ENCODE measurements around the gene PCBP3.
"Not testable (repeated sequence)": the region's sequence is repeated elsewhere in the genome, so short reads cannot be mapped to it uniquely, and the experiment has no call there.

Gene PCBP3

DNA sequence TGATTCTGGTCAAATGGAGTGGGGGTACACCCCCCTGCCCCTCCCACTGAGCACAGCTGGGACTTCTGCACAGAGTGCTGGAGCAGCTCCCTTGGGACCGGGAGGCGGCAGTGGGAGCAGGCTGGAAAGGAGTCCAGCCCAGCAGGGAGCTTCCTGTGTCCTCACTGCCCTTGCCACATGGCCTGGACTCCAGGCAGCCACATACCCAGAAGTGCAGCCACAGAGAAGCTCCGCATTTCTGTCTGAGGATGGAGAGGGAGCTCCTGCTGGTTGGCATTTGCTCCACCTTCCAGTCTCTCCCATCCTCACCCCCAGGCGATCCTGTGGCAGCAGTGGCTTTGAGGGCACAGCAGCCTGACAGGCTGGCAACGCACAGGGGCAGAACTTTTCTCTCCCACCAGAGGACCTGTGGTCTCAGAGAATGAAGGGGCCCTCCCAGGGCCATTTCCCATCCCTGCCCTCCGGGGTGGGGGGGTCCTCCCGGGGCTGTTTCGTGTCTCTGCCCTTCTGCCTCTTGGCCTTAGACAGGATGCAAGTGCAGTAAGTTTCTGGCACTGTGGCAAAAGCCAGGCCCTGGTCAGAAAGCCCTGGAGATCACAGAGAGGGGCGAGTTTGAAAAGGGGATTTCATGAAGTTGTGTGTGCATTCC lies 234.4 kb downstream of the PCBP3 start:
- TF ChIP-seq, protein P1, sequence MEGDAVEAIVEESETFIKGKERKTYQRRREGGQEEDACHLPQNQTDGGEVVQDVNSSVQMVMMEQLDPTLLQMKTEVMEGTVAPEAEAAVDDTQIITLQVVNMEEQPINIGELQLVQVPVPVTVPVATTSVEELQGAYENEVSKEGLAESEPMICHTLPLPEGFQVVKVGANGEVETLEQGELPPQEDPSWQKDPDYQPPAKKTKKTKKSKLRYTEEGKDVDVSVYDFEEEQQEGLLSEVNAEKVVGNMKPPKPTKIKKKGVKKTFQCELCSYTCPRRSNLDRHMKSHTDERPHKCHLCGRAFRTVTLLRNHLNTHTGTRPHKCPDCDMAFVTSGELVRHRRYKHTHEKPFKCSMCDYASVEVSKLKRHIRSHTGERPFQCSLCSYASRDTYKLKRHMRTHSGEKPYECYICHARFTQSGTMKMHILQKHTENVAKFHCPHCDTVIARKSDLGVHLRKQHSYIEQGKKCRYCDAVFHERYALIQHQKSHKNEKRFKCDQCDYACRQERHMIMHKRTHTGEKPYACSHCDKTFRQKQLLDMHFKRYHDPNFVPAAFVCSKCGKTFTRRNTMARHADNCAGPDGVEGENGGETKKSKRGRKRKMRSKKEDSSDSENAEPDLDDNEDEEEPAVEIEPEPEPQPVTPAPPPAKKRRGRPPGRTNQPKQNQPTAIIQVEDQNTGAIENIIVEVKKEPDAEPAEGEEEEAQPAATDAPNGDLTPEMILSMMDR (conservative IDR thresholded peaks at IDR 0.05; ENCODE audit: low read depth, low read length) = no peak
- no peak overlapping the region for H3K4me3 ChIP-seq (ENCODE audit: low read length)
- no peak for DNase-seq (ENCODE audit: low read depth)

DNA sequence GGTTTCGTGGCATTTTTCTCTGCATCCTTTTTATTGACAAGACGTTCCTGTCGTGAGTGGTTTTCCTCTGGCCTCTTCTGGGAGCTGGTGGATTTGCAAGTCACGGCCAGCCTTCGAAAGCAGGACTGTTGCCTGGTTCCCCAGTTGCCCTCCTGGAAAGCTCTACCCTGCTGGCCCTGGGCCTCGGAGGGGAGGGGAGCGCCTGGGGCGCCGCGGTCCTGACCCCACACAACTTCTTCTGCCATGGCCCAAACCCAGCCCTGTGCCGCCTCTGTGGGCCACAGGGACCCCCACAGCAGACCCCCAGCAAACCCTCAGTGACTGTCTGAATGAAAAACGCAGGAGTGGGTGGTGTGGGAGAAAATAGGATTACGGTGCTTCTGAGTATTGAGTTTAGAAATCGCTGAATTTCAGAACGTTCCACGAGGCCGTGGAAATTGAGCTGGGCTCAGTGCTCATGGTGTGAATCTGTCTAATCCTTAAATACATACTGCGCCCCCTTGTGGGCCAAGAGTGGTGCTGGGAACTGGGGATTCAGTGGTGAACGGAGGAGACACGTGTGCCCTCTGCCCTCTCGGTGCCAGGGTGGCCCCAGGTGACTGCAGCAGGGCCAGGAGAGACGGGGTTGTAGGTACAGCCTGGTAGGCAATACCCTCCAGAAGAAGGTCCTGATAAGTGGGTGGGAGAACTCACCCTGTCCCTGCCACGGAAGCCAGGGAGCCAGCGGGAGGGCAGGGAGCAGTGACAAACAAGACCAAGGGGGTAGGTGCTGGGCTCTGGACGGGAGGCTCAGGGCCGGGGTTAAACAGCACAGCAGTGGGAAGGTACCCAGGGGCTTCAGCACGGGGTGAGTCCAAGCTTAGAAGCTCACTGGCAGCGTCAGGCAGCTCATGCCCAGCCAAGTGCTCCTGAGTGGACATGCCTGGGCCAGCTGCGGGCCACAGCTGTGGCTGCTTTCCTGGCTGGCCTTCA lies 236.9 kb downstream of the PCBP3 start:
- H3K4me3 ChIP-seq (ENCODE audit: low read length) = no peak overlapping the region
- TF ChIP-seq, protein P1 (conservative IDR thresholded peaks at IDR 0.05; ENCODE audit: low read depth, low read length) = peak; percentile 84
- peak; percentile 38 for DNase-seq (ENCODE audit: low read depth)

DNA sequence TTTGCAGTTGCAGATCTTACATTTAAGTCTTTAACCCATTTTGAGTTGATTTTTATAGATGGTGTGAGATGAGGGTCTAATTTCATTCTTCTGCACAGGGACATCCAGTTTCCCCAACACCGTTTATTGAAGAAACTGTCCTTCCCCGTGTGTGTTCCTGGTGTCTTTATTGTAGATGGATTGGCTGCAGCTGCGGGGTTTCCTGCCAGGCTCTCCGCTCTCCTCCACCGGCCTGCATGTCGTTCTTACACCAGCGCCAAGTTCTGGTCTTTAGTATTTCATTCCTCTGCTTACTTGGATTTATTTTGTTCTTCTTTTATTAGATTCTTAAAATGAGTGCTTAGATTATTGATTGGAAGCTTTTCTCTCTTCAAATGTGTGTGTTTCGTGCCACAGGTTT lies 239.1 kb downstream of the PCBP3 start:
- no peak overlapping the region for H3K4me3 ChIP-seq (ENCODE audit: low read length)
- TF ChIP-seq, protein P1 (conservative IDR thresholded peaks at IDR 0.05; ENCODE audit: low read depth, low read length) = no peak

DNA sequence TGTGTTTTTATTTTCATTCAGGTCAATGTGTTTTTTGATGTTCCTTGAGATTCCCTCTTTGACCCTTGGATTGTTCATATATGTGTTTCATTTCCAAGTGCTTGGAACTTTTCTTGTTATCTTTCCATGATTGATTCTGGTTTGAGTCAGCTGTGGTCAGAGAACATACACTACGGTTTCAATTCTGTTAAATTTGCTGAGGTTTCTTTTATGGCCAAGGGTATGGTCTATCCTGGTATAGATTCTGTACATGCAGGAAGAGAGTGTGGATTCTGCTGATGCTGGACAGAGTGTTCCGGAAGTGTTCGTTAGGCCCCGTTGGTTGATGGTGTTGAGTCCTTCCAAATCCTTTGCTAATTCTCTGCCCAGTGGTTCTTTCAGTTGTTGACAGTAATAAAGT lies 239.6 kb downstream of the PCBP3 start:
- H3K4me3 ChIP-seq (ENCODE audit: low read length) = no peak overlapping the region
- TF ChIP-seq, protein P1 (conservative IDR thresholded peaks at IDR 0.05; ENCODE audit: low read depth, low read length) = no peak
- DNase-seq (ENCODE audit: low read depth) = no peak

More for the DNA sequence above, 239.1 kb downstream of the PCBP3 start:
- no peak for DNase-seq (ENCODE audit: low read depth)

DNA sequence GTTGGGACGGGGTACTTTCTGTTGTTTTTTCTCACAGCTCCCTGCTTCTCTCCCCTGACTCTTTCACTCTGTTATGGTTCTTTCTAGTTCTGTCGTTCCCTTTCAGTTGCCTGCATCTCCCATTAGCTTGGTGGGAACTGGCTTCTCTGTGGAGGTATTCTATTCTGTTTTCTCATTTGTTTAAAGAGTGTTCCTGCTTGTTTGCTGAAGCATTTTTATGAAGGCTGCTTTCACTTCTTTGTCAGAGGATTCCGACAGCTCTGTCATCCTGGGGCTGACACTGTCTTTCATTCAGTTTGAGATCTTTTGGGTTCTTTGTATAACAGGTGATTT lies 242.0 kb downstream of the PCBP3 start:
- TF ChIP-seq, protein P1 (conservative IDR thresholded peaks at IDR 0.05; ENCODE audit: low read depth, low read length) = no peak
- no peak for DNase-seq (ENCODE audit: low read depth)
- H3K4me3 ChIP-seq (ENCODE audit: low read length) = no peak overlapping the region

DNA sequence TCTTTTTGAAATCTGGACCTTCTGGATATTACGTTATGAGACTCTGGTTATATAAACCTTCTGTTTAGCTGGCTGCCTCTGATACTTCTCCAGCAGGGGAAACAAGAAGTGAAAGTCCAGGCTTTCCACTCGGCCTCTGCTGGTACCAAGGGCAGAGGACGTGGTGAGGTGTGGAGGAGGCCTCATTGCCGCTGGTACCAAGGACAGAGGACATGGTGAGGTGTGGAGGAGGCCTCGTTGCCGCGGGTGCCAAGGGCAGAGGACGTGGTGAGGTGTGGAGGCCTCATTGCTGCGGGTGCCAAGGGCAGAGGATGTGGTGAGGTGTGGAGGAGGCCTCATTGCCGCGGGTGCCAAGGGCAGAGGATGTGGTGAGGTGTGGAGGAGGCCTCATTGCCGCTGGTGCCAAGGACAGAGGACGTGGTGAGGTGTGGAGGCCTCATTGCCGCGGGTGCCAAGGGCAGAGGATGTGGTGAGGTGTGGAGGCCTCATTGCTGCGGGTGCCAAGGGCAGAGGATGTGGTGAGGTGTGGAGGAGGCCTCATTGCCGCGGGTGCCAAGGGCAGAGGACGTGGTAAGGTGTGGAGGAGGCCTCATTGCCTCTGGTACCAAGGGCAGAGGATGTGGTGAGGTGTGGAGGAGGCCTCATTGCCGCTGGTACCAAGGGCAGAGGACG lies 242.5 kb downstream of the PCBP3 start:
- not testable (repeated sequence) for H3K4me3 ChIP-seq (ENCODE audit: low read length); DNase-seq (ENCODE audit: low read depth)

DNA sequence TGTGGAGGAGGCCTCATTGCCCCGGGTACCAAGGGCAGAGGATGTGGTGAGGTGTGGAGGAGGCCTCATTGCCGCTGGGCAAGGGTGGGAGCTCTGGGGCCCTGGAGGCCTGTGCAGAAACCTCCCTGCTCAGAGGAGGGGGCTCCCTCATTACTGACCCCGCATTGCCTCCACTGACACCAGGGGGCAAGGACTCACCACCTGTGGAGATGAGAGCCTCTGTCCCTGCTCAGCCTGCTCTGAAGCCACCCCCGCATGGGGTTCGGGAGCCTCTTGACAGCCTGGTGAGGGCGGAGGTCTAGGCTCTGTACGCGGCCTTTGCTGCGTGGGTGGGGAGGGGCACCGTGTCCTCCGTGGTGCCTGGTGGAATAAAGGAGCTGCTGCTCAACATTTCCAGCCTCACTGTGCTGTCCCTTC lies 243.1 kb downstream of the PCBP3 start:
- DNase-seq (ENCODE audit: low read depth) = no peak
- TF ChIP-seq, protein P1 (conservative IDR thresholded peaks at IDR 0.05; ENCODE audit: low read depth, low read length) = no peak
- no peak overlapping the region for H3K4me3 ChIP-seq (ENCODE audit: low read length)

Data from retinal pigment epithelial cell (primary cell).